IMR-90 (cell line): ENCODE data around the gene NBEAL1. TPM values are rescaled to one million over a fixed set of nuclear protein-coding genes. Genes with fewer than 3 reads are reported as not detected.

Experiments used
- ATAC-seq: fragments of 200-7000 bp; cut with Tn5 transposase; 2 replicates; pipeline ENCODE4 v1.9.1; 2020; ENCODE audit warnings: low read depth, mild to moderate bottlenecking, moderate library complexity
- BruUV-seq: library from RNA; stranded (reverse); fragments of 400-500 nt; replicated peaks from 2 replicates; lab custom pipeline; 2021; lab: Mats Ljungman, UMichigan
- CTCF ChIA-PET: fragments of 300-600 bp; formaldehyde crosslinking; extraction: SDS; loops from one replicate; lab custom pipeline; 2021; ENCODE audit warnings: antibody characterized with exemption; lab: Yijun Ruan, JAX
- POLR2A ChIA-PET: fragments of 300-600 bp; sonication (Branson Sonifier 250); formaldehyde crosslinking; loops from one replicate; lab custom pipeline; 2022; ENCODE audit warnings: antibody characterized with exemption; ENCODE audit not compliant: unreplicated experiment; lab: Charles Lee
- DNase-seq: peaks from one replicate; pipeline ENCODE4 v3.0.0; 2013
- H2AFZ ChIP-seq: replicated peaks from 2 replicates; pipeline ENCODE3; 2013; ENCODE audit warnings: low read length, mild to moderate bottlenecking; ENCODE audit not compliant: poor library complexity
- H2AK5ac ChIP-seq: 2 replicates; pipeline ENCODE4 v1.6.1; 2013; ENCODE audit warnings: low read depth, low read length, inconsistent platforms
- H2AK9ac ChIP-seq: replicated peaks from 2 replicates; pipeline ENCODE3; 2013; ENCODE audit warnings: mild to moderate bottlenecking, low read depth, low read length, moderate library complexity; ENCODE audit not compliant: poor library complexity
- H2BK120ac ChIP-seq: 2 replicates; pipeline ENCODE4 v1.6.1; 2013; ENCODE audit warnings: low read depth, low read length, inconsistent platforms
- H2BK15ac ChIP-seq: 3 replicates; pipeline ENCODE4 v1.6.1; 2013; ENCODE audit warnings: low read depth, low read length, inconsistent platforms
- H2BK20ac ChIP-seq: 2 replicates; pipeline ENCODE4 v1.6.1; 2013; ENCODE audit warnings: low read depth, mild to moderate bottlenecking, inconsistent platforms, low read length, moderate library complexity
- H2BK5ac ChIP-seq: 2 replicates; pipeline ENCODE4 v1.6.1; 2013; ENCODE audit warnings: mild to moderate bottlenecking, low read depth, low read length, inconsistent platforms; ENCODE audit not compliant: poor library complexity, severe bottlenecking
- H3K14ac ChIP-seq: replicated peaks from 2 replicates; pipeline ENCODE4 v1.6.1; 2013; ENCODE audit warnings: low read depth, low read length, inconsistent platforms
- H3K18ac ChIP-seq: 2 replicates; pipeline ENCODE4 v1.6.1; 2013; ENCODE audit warnings: low read depth, low read length, control low read depth
- H3K23ac ChIP-seq: 2 replicates; pipeline ENCODE4 v1.6.1; 2013; ENCODE audit warnings: low read depth, low read length, inconsistent platforms
- H3K27ac ChIP-seq: 2 replicates; pipeline ENCODE4 v1.5.1; 2013; ENCODE audit warnings: mild to moderate bottlenecking, control low read depth, low read length; ENCODE audit not compliant: insufficient read depth
- H3K27me3 ChIP-seq: 2 replicates; pipeline ENCODE4 v1.6.1; 2013; ENCODE audit warnings: low read length; ENCODE audit not compliant: control insufficient read depth, insufficient read depth
- H3K36me3 ChIP-seq: 2 replicates; pipeline ENCODE4 v1.6.1; 2013; ENCODE audit warnings: low read length, mixed read lengths; ENCODE audit not compliant: control insufficient read depth, insufficient read depth
- H3K4ac ChIP-seq: 2 replicates; pipeline ENCODE4 v1.6.1; 2013; ENCODE audit warnings: low read depth, low read length, inconsistent platforms
- H3K4me1 ChIP-seq: 2 replicates; pipeline ENCODE4 v1.6.1; 2013; ENCODE audit warnings: low read length, mixed read lengths; ENCODE audit not compliant: control insufficient read depth, insufficient read depth
- H3K4me2 ChIP-seq: 2 replicates; pipeline ENCODE4 v1.6.1; 2013; ENCODE audit warnings: low read depth, mild to moderate bottlenecking, control low read depth, low read length, moderate library complexity
- H3K4me3 ChIP-seq: 2 replicates; pipeline ENCODE4 v1.5.1; 2013; ENCODE audit warnings: low read depth, mild to moderate bottlenecking, control low read depth, low read length, moderate library complexity; ENCODE audit not compliant: insufficient read depth
- H3K56ac ChIP-seq: 2 replicates; pipeline ENCODE4 v1.6.1; 2013; ENCODE audit warnings: low read length, inconsistent platforms; ENCODE audit not compliant: insufficient read depth; ENCODE audit errors: extremely low read depth
- H3K79me1 ChIP-seq, 2 experiments: 2 replicates each; pipeline ENCODE4 v1.6.1; 2013; ENCODE audit warnings: low read length in 2 of 2, inconsistent platforms in 1 of 2, low read depth in 1 of 2
- H3K9ac ChIP-seq: 2 replicates; pipeline ENCODE4 v1.6.1; 2013; ENCODE audit warnings: low read depth, low read length, control low read depth
- H3K9me1 ChIP-seq: 2 replicates; pipeline ENCODE4 v1.6.1; 2013; ENCODE audit warnings: low read length, inconsistent platforms; ENCODE audit not compliant: insufficient read depth
- H3K9me3 ChIP-seq: 2 replicates; pipeline ENCODE4 v1.6.1; 2013; ENCODE audit warnings: low read length; ENCODE audit not compliant: control insufficient read depth, insufficient read depth
- H4K20me1 ChIP-seq: 2 replicates; pipeline ENCODE4 v1.6.1; 2013; ENCODE audit warnings: low read length, inconsistent platforms; ENCODE audit not compliant: insufficient read depth
- H4K5ac ChIP-seq: 2 replicates; pipeline ENCODE4 v1.6.1; 2013; ENCODE audit warnings: mild to moderate bottlenecking, low read depth, low read length, control low read depth
- H4K8ac ChIP-seq, 2 experiments: 2 replicates each; pipeline ENCODE4 v1.6.1; 2013; ENCODE audit warnings: low read depth in 2 of 2, low read length in 2 of 2, control low read depth in 1 of 2, inconsistent platforms in 1 of 2
- H4K91ac ChIP-seq: 2 replicates; pipeline ENCODE4 v1.6.1; 2013; ENCODE audit warnings: low read depth, low read length, inconsistent platforms; ENCODE audit not compliant: insufficient read depth
- BHLHE40 ChIP-seq: fragments of 150-350 bp; IDR thresholded peaks from 2 replicates; pipeline ENCODE4 v1.6.1; 2016; ENCODE audit warnings: mild to moderate bottlenecking, low read depth, low read length
- CHD1 ChIP-seq: IDR thresholded peaks from 2 replicates; pipeline ENCODE4 v1.6.1; 2012; ENCODE audit warnings: low read depth, low read length, improper control_type of control experiment
- CTCF ChIP-seq: conservative IDR thresholded peaks from 2 replicates; pipeline ENCODE4 v1.5.1; 2012; ENCODE audit warnings: mild to moderate bottlenecking, low read depth, low read length, improper control_type of control experiment
- ELK1 ChIP-seq: fragments of 150-350 bp; IDR thresholded peaks from 2 replicates; pipeline ENCODE4 v1.6.1; 2016; ENCODE audit warnings: low read depth, mild to moderate bottlenecking, low read length, moderate library complexity, borderline replicate concordance
- FOS ChIP-seq: fragments of 150-350 bp; IDR thresholded peaks from 2 replicates; pipeline ENCODE4 v1.6.1; 2016; ENCODE audit warnings: low read depth, low read length
- MAFK ChIP-seq: IDR thresholded peaks from 2 replicates; pipeline ENCODE4 v1.6.1; 2012; ENCODE audit warnings: low read depth, low read length, improper control_type of control experiment
- MAZ ChIP-seq: IDR thresholded peaks from 2 replicates; pipeline ENCODE4 v1.6.1; 2012; ENCODE audit warnings: low read depth, mild to moderate bottlenecking, low read length, improper control_type of control experiment, moderate library complexity, borderline replicate concordance
- MXI1 ChIP-seq: IDR thresholded peaks from 2 replicates; pipeline ENCODE4 v1.6.1; 2012; ENCODE audit warnings: low read depth, mild to moderate bottlenecking, low read length, moderate library complexity, borderline replicate concordance
- NFE2L2 ChIP-seq: fragments of 150-350 bp; IDR thresholded peaks from 2 replicates; pipeline ENCODE4 v1.6.1; 2016; ENCODE audit warnings: low read depth, mild to moderate bottlenecking, low read length
- POLR2A ChIP-seq: IDR thresholded peaks from 2 replicates; pipeline ENCODE4 v1.6.1; 2012; ENCODE audit warnings: mild to moderate bottlenecking, low read depth, low read length
- RAD21 ChIP-seq: IDR thresholded peaks from 2 replicates; pipeline ENCODE4 v1.6.1; 2012; ENCODE audit warnings: low read length, improper control_type of control experiment
- RCOR1 ChIP-seq: IDR thresholded peaks from 2 replicates; pipeline ENCODE4 v1.6.1; 2012; ENCODE audit warnings: mild to moderate bottlenecking, low read length, improper control_type of control experiment; ENCODE audit not compliant: insufficient replicate concordance
- USF2 ChIP-seq: fragments of 150-350 bp; IDR thresholded peaks from 2 replicates; pipeline ENCODE4 v1.6.1; 2017; ENCODE audit warnings: mild to moderate bottlenecking, antibody characterized with exemption, low read length, low read depth
- dilution Hi-C: fragments of 300-500 bp; cut with HindIII; formaldehyde crosslinking; loops from one replicate; pipeline ENCODE4 v1.14.3; 2018; ENCODE audit warnings: low sequenced_read_pairs; ENCODE audit not compliant: unreplicated experiment
- in situ Hi-C: fragments of 300-500 bp; cut with MboI; formaldehyde crosslinking; loops from 3 replicates; pipeline ENCODE4 v1.14.3; 2019; ENCODE audit warnings: low sequenced_read_pairs, inconsistent platforms, mixed read lengths
- intact Hi-C: fragments of 100-400 bp; cut with micrococcal nuclease; formaldehyde crosslinking; loops from 2 replicates; pipeline ENCODE4 v1.10.0; 2022
- polyA plus RNA-seq, 3 experiments: library from polyadenylated mRNA; depleted of rRNA; stranded (reverse); fragments of >200 nt; gene quantifications; 2 replicates each; pipeline ENCODE4 v1.2.3, GENCODE V29; 2012; ENCODE audit warnings: low replicate concordance in 1 of 3
- total RNA-seq: library from RNA; depleted of rRNA; stranded (reverse); fragments of >200 nt; gene quantifications from 2 replicates; pipeline ENCODE4 v1.2.3, GENCODE V29; 2012

Gene NBEAL1
- total and polyA plus RNA-seq, 2 of the 4 experiments (the other 2 are of a cell fraction): 6.4 to 38.0 TPM

GRCh38 chr2:203143391-203143790 is 128.7 kb downstream of the NBEAL1 start:
- POLR2A ChIA-PET: no interaction called here
- BruUV-seq: no TSS peak
- TF ChIP-seq RCOR1 (no peak), MXI1 (no peak), MAZ (no peak), POLR2A (no peak), BHLHE40 (no peak), ELK1 (no peak), CHD1 (no peak), NFE2L2 (no peak), MAFK (no peak), FOS (no peak), CTCF (no peak), USF2 (no peak), RAD21 (no peak)

More at GRCh38 chr2:203143391-203143790, 128.7 kb downstream of the NBEAL1 start:
- Histone ChIP-seq H3K9me3 (no peaks in the 10 kb centered on the region), H2AK9ac (no peak overlapping the region), H2BK120ac (no peak overlapping the region), H2BK5ac (no peak overlapping the region), H4K8ac (no peak overlapping the region), H3K9ac (no peak overlapping the region), H4K5ac (no peak overlapping the region), H3K56ac (no peak overlapping the region), H3K36me3 (peaks cover 12% of the 10 kb centered on the region), H3K79me1 (no peaks in the 10 kb centered on the region), H2AK5ac (no peak overlapping the region), H3K14ac (no peak overlapping the region), H3K4ac (no peak overlapping the region), H3K4me3 (no peak overlapping the region), H3K18ac (no peak overlapping the region), H2BK15ac (no peak overlapping the region), H4K91ac (no peak overlapping the region), H3K27me3 (no peaks in the 10 kb centered on the region), H3K27ac (no peak overlapping the region), H4K20me1 (no peaks in the 10 kb centered on the region), H3K23ac (no peak overlapping the region), H2AFZ (no peak overlapping the region), H3K4me1 (no peaks in the 10 kb centered on the region), H2BK20ac (no peak overlapping the region), H3K4me2 (no peak overlapping the region), H3K9me1 (no peaks in the 10 kb centered on the region)
- intact Hi-C loops: no loop called here
- no peak for DNase-seq
- dilution Hi-C loops: no loop called here
- in situ Hi-C loops: no loop called here
- CTCF ChIA-PET: no interaction called here
- no peak for ATAC-seq
